SK-N-SH (cell line): Measurements from ENCODE around the gene ASMTL. TPM values are rescaled to one million over a fixed set of nuclear protein-coding genes. Genes with fewer than 3 reads are reported as not detected.

Experiments
- CTCF ChIA-PET: fragments of 300-600, 350-600 bp; formaldehyde crosslinking; extraction: SDS; loops from one replicate; lab custom pipeline; 2021; lab: Yijun Ruan, JAX
- POLR2A ChIA-PET: fragments of 350-600 bp; sonication (Branson Sonifier 250); formaldehyde crosslinking; extraction: SDS; loops from one replicate; lab custom pipeline; 2020; ENCODE audit warnings: antibody characterized with exemption, inconsistent platforms; lab: Yijun Ruan, JAX
- DNase-seq: peaks from one replicate; pipeline ENCODE4 v3.0.0; 2012
- H2AFZ ChIP-seq: fragments of 200-600 bp; sonication (generic); 2 replicates; pipeline ENCODE4 v1.8.1; 2016; ENCODE audit warnings: antibody characterized with exemption, mild to moderate bottlenecking, low read depth
- H3F3A ChIP-seq: fragments of 200-600 bp; sonication (generic); replicated peaks from 2 replicates; pipeline ENCODE3; 2016; ENCODE audit warnings: antibody characterized with exemption, mild to moderate bottlenecking; ENCODE audit not compliant: insufficient read depth
- H3K27ac ChIP-seq, 2 experiments: fragments of 200-500 bp in 1 of 2; fragments of 200-600 bp in 1 of 2; sonication (Bioruptor generic) in 1 of 2; sonication (generic), shearing (Covaris generic) in 1 of 2; 2 replicates each; pipeline versions ENCODE4 v1.5.1 to v1.6.1; 2014 to 2016; ENCODE audit warnings: low read depth in 2 of 2, inconsistent platforms in 1 of 2, low read length in 1 of 2, mild to moderate bottlenecking in 1 of 2, mixed read lengths in 1 of 2
- H3K27me3 ChIP-seq: fragments of 200-600 bp; sonication (generic), shearing (Covaris generic); 2 replicates; pipeline ENCODE4 v1.6.1; 2016; ENCODE audit warnings: mixed run types; ENCODE audit not compliant: insufficient read depth
- H3K36me3 ChIP-seq, 2 experiments: fragments of 200-500 bp in 1 of 2; fragments of 200-600 bp in 1 of 2; sonication (Bioruptor generic) in 1 of 2; sonication (generic) in 1 of 2; replicated peaks in 1 of 2; 2 replicates each; pipeline versions ENCODE3 to v1.5.1; 2014 to 2016; ENCODE audit warnings: low read length in 1 of 2, mild to moderate bottlenecking in 1 of 2; ENCODE audit not compliant: insufficient read depth in 2 of 2, control insufficient read depth in 1 of 2
- H3K4me1 ChIP-seq, 2 experiments: fragments of 200-500 bp in 1 of 2; fragments of 200-600 bp in 1 of 2; sonication (Bioruptor generic) in 1 of 2; sonication (generic), shearing (Covaris generic) in 1 of 2; 2 replicates each; pipeline versions ENCODE4 v1.5.1 to v1.6.1; 2014 to 2016; ENCODE audit warnings: low read depth in 1 of 2, low read length in 1 of 2, mixed run types in 1 of 2; ENCODE audit not compliant: insufficient read depth in 2 of 2, control insufficient read depth in 1 of 2
- H3K4me2 ChIP-seq: fragments of 200-600 bp; sonication (generic), shearing (Covaris generic); 2 replicates; pipeline ENCODE4 v1.6.1; 2017; ENCODE audit warnings: mixed run types
- H3K4me3 ChIP-seq, 2 experiments: fragments of 200-500 bp in 1 of 2; fragments of 200-600 bp in 1 of 2; sonication (Bioruptor generic) in 1 of 2; sonication (generic), shearing (Covaris generic) in 1 of 2; 2 replicates each; pipeline versions ENCODE4 v1.5.1 to v1.8.1; 2014 to 2016; ENCODE audit warnings: low read depth in 2 of 2, inconsistent platforms in 1 of 2, low read length in 1 of 2, mild to moderate bottlenecking in 1 of 2, mixed read lengths in 1 of 2, moderate library complexity in 1 of 2
- H3K79me2 ChIP-seq: fragments of 200-600 bp; sonication (generic); 2 replicates; pipeline ENCODE4 v1.8.1; 2017; ENCODE audit warnings: mild to moderate bottlenecking; ENCODE audit not compliant: insufficient read depth
- H3K9ac ChIP-seq: fragments of 200-600 bp; sonication (generic); 2 replicates; pipeline ENCODE4 v1.6.1; 2017; ENCODE audit warnings: mixed run types
- H3K9me2 ChIP-seq: fragments of 200-600 bp; sonication (generic); 2 replicates; pipeline ENCODE4 v1.6.1; 2017; ENCODE audit warnings: mixed run types
- H3K9me3 ChIP-seq: fragments of 200-600 bp; sonication (generic); 2 replicates; pipeline ENCODE4 v1.6.1; 2017; ENCODE audit warnings: mixed run types, mild to moderate bottlenecking, moderate library complexity
- H4K20me1 ChIP-seq: fragments of 200-600 bp; sonication (generic); 2 replicates; pipeline ENCODE4 v1.6.1; 2017; ENCODE audit warnings: mild to moderate bottlenecking, mixed run types; ENCODE audit not compliant: insufficient read depth
- CTCF ChIP-seq: fragments of 200-600 bp; sonication (generic); IDR thresholded peaks from 2 replicates; pipeline ENCODE4 v1.6.1; 2017; ENCODE audit warnings: antibody characterized with exemption, mild to moderate bottlenecking, moderate library complexity
- EP300 ChIP-seq, 2 experiments: IDR thresholded peaks; 2 replicates each; pipeline versions ENCODE4 v1.4.0 to v1.6.1; 2012; ENCODE audit warnings: borderline replicate concordance in 1 of 2, low read depth in 1 of 2, low read length in 1 of 2
- EZH2phosphoT487 ChIP-seq: fragments of 200-600 bp; sonication (generic); IDR thresholded peaks from 2 replicates; pipeline ENCODE4 v1.6.1; 2017; ENCODE audit warnings: low read depth, mixed run types, mild to moderate bottlenecking, antibody characterized with exemption, moderate library complexity, borderline replicate concordance
- FOSL2 ChIP-seq: IDR thresholded peaks from 2 replicates; pipeline ENCODE4 v1.4.0; 2012; ENCODE audit warnings: low read depth, mild to moderate bottlenecking, moderate library complexity, borderline replicate concordance
- FOXJ3 ChIP-seq: sonication (generic); formaldehyde crosslinking; IDR thresholded peaks from 2 replicates; pipeline ENCODE4 v1.5.1; 2020; ENCODE audit warnings: mild to moderate bottlenecking, missing genetic modification reagents
- JUND ChIP-seq: IDR thresholded peaks from 2 replicates; pipeline ENCODE4 v1.4.0; 2012
- MAX ChIP-seq: IDR thresholded peaks from 2 replicates; pipeline ENCODE4 v1.4.0; 2012; ENCODE audit warnings: low read depth
- MXI1 ChIP-seq: IDR thresholded peaks from 2 replicates; pipeline ENCODE4 v1.6.1; 2012; ENCODE audit warnings: mild to moderate bottlenecking, low read depth, low read length, improper control_type of control experiment
- PBX3 ChIP-seq: IDR thresholded peaks from 2 replicates; pipeline ENCODE4; 2012
- RAD21 ChIP-seq: IDR thresholded peaks from 2 replicates; pipeline ENCODE4 v1.6.1; 2012; ENCODE audit warnings: mild to moderate bottlenecking, low read length
- RCOR1 ChIP-seq: fragments of 150-350 bp; IDR thresholded peaks from 2 replicates; pipeline ENCODE4 v1.6.1; 2017; ENCODE audit warnings: antibody characterized with exemption, low read length
- RXRA ChIP-seq: IDR thresholded peaks from 2 replicates; pipeline ENCODE4 v1.4.0; 2012; ENCODE audit warnings: low read depth, mild to moderate bottlenecking, borderline replicate concordance
- SIN3A ChIP-seq: IDR thresholded peaks from 2 replicates; pipeline ENCODE4 v1.6.1; 2012; ENCODE audit warnings: low read depth, mild to moderate bottlenecking, low read length, moderate library complexity, borderline replicate concordance
- TCF12 ChIP-seq: IDR thresholded peaks from 2 replicates; pipeline ENCODE4 v1.4.0; 2012
- TEAD4 ChIP-seq: IDR thresholded peaks from 2 replicates; pipeline ENCODE4 v1.4.0; 2012; ENCODE audit warnings: mild to moderate bottlenecking, borderline replicate concordance; ENCODE audit not compliant: insufficient read depth
- USF1 ChIP-seq: IDR thresholded peaks from 2 replicates; pipeline ENCODE4 v1.4.0; 2012; ENCODE audit warnings: low read depth, borderline replicate concordance
- USF2 ChIP-seq: fragments of 150-350 bp; IDR thresholded peaks from 2 replicates; pipeline ENCODE4 v1.6.1; 2017; ENCODE audit warnings: antibody characterized with exemption, low read length, low read depth, borderline replicate concordance
- ZBTB33 ChIP-seq: IDR thresholded peaks from 2 replicates; pipeline ENCODE4 v1.4.0; 2012; ENCODE audit warnings: low read depth, borderline replicate concordance
- WGBS: methylation state at CpG from one replicate; pipeline ENCODE4 v1.1.6; 2017; ENCODE audit warnings: low lambda C conversion rate; 5-methylcytosine and 5-hydroxymethylcytosine counted together
- polyA plus RNA-seq, 3 experiments: library from polyadenylated mRNA; depleted of rRNA; stranded (reverse); fragments of >200 nt; gene quantifications; 2 replicates each; pipeline ENCODE4 v1.2.3, GENCODE V29; 2012

Gene ASMTL
- polyA plus RNA-seq, 1 of the 3 experiments (the other 2 are of a cell fraction) = 37.7 TPM

GRCh38 chrX:1488141-1488540 lies 35.4 kb upstream of the ASMTL start:
- Histone ChIP-seq H3F3A (peaks cover 15% of the 10 kb centered on the region), H3K9me2 (no peaks in the 10 kb centered on the region), H3K36me3 (no peaks in the 10 kb centered on the region), H3K9ac (no peak overlapping the region), H3K27me3 (peaks cover 12% of the 10 kb centered on the region; the same call in 1 of the 2 replicates), H3K79me2 (no peaks in the 10 kb centered on the region), H2AFZ (no peak overlapping the region), H3K27ac (no peak overlapping the region), H3K4me3 (no peak overlapping the region), H3K4me1 (no peaks in the 10 kb centered on the region), H3K4me2 (no peak overlapping the region), H4K20me1 (no peaks in the 10 kb centered on the region), H3K9me3 (no peaks in the 10 kb centered on the region)
- ChIA-PET POLR2A (no interaction called here), CTCF (no interaction called here)
- WGBS = 9% methylated on average over 2 of the region's 3 CpGs
- no peak for DNase-seq
- TF ChIP-seq JUND (no peak), TEAD4 (no peak), FOXJ3 (CRISPR knock-in tag) (no peak), CTCF (no peak), EZH2phosphoT487 (no peak), SIN3A (no peak), PBX3 (no peak), MXI1 (no peak), USF1 (no peak), EP300 (IDR thresholded peaks at IDR 0.05; ENCODE audit: borderline replicate concordance in 1 of 2, low read depth in 1 of 2, low read length in 1 of 2) (no peak), RXRA (no peak)

GRCh38 chrX:1487401-1487800 lies 34.7 kb upstream of the ASMTL start:
- H3K9me3 ChIP-seq = no peaks in the 10 kb centered on the region
- 45% methylated on average over 5 of the region's 5 CpGs for WGBS
- H3K79me2 ChIP-seq = no peaks in the 10 kb centered on the region

More at GRCh38 chrX:1487401-1487800, 34.7 kb upstream of the ASMTL start:
- no peaks in the 10 kb centered on the region for H3K4me1 ChIP-seq
- H3K9me2 ChIP-seq = no peaks in the 10 kb centered on the region
- H3K36me3 ChIP-seq = no peaks in the 10 kb centered on the region
- no peak overlapping the region for H2AFZ ChIP-seq
- TF ChIP-seq RCOR1 (no peak), RAD21 (no peak), FOXJ3 (CRISPR knock-in tag) (no peak), EZH2phosphoT487 (no peak), FOSL2 (no peak), USF1 (no peak), TCF12 (no peak), JUND (no peak), USF2 (no peak), ZBTB33 (no peak), SIN3A (no peak), MAX (no peak)
- peaks cover 13% of the 10 kb centered on the region for H3F3A ChIP-seq
- DNase-seq = no peak
- no peaks in the 10 kb centered on the region for H4K20me1 ChIP-seq
- POLR2A ChIA-PET = no interaction called here
- H3K27me3 ChIP-seq = peaks cover 12% of the 10 kb centered on the region; the same call in 1 of the 2 replicates
- no peak overlapping the region for H3K27ac ChIP-seq
- H3K9ac ChIP-seq = no peak overlapping the region
- CTCF ChIA-PET = no interaction called here
- H3K4me2 ChIP-seq = no peak overlapping the region
- H3K4me3 ChIP-seq = no peak overlapping the region
